Bronchial epithelial cell (primary cell): ENCODE measurements around the gene FEV. TPM values are rescaled to one million over a fixed set of nuclear protein-coding genes. Genes with fewer than 3 reads are reported as not detected.

ENCODE experiments used
- DNase-seq: peaks from one replicate; pipeline ENCODE4 v3.0.0-alpha.2; 2010; ENCODE audit warnings: low read depth
- FAIRE-seq: peaks from 2 replicates; lab custom pipeline; 2011; peaks lifted over from hg19 to GRCh38; lab: Jason Lieb, UNC
- H3K27me3 ChIP-seq: 2 replicates; pipeline ENCODE4 v1.5.1; 2011; ENCODE audit warnings: low read length; ENCODE audit not compliant: control insufficient read depth, insufficient read depth
- H3K36me3 ChIP-seq: 2 replicates; pipeline ENCODE4 v1.5.1; 2011; ENCODE audit warnings: low read length; ENCODE audit not compliant: control insufficient read depth, insufficient read depth
- H3K4me3 ChIP-seq: 2 replicates; pipeline ENCODE4 v1.5.1; 2011; ENCODE audit warnings: mild to moderate bottlenecking, low read depth, low read length, control low read depth
- total RNA-seq: library from RNA; depleted of rRNA; stranded (reverse); fragments of >200 nt; gene quantifications from 2 replicates; pipeline ENCODE4 v1.2.1, GENCODE V29; 2014
- TF ChIP-seq, protein P1 (sequence below): IDR thresholded peaks from 2 replicates; pipeline ENCODE4 v1.5.1; 2011; ENCODE audit warnings: mild to moderate bottlenecking, moderate library complexity, low read length, control low read depth, inconsistent platforms; ENCODE audit not compliant: insufficient read depth, severe bottlenecking

The FEV gene
- total RNA-seq, 1 donor from 2014 or later, result not detected

GRCh38 chr2:218981390-218981880 lies 3.5 kb downstream of the FEV start:
- TF ChIP-seq, protein P1, sequence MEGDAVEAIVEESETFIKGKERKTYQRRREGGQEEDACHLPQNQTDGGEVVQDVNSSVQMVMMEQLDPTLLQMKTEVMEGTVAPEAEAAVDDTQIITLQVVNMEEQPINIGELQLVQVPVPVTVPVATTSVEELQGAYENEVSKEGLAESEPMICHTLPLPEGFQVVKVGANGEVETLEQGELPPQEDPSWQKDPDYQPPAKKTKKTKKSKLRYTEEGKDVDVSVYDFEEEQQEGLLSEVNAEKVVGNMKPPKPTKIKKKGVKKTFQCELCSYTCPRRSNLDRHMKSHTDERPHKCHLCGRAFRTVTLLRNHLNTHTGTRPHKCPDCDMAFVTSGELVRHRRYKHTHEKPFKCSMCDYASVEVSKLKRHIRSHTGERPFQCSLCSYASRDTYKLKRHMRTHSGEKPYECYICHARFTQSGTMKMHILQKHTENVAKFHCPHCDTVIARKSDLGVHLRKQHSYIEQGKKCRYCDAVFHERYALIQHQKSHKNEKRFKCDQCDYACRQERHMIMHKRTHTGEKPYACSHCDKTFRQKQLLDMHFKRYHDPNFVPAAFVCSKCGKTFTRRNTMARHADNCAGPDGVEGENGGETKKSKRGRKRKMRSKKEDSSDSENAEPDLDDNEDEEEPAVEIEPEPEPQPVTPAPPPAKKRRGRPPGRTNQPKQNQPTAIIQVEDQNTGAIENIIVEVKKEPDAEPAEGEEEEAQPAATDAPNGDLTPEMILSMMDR, result no peak
- no peak overlapping the region for H3K4me3 ChIP-seq
- DNase-seq, result no peak
- FAIRE-seq, result no peak
- H3K27me3 ChIP-seq, result peaks cover 46% of the 10 kb centered on the region
- H3K36me3 ChIP-seq, result no peaks in the 10 kb centered on the region

GRCh38 chr2:218980735-218981389 lies 4.1 kb downstream of the FEV start:
- H3K36me3 ChIP-seq, result no peaks in the 10 kb centered on the region
- H3K27me3 ChIP-seq, result peaks cover 40% of the 10 kb centered on the region
- FAIRE-seq (no peak), DNase-seq (no peak)
- H3K4me3 ChIP-seq, result no peak overlapping the region
- TF ChIP-seq, protein P1, result no peak

DNA sequence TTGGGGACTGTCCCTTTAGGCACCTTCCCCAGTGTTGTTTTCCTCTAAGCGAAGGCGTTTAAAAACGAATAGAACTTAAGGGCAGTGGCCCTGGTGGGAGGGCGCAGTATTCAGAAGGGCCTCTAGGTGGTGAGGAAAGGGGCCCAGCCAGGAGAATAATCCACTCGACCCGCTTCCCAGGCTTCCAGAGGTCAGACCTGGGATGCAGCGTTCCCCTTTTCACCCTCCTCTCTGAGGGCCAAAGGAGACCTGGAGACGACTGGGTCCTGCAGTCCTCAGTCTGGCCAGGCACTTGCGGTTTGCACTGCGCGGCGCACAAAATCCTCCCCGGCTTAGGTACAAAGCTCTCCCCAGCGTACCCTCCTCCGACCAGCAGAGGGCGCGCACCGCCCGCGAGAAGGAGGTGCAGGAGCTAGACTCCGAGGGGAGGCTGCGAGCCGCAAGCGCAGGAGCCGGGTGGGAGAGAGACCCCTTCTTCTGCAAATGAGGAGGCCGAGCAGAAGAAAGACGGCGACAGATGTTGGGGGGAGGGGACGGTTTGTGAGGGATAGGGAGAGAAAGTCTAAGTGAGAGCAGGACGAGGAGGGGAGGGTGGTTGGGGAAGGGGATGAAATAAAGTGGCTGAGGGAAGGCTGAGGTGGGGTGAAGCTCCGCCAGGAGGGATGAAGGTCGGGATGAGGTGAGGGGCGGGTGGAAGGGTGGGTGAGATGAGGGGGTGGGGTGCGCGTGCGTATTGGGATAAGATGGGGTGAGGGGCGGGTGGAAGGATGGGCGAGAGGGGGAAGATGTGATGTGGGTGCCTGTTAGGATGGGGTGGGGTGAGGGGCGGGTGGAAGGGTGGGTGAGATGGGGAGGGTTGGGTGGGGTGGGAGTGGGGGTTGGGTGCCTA lies 4.9 kb downstream of the FEV start:
- FAIRE-seq, result no peak
- DNase-seq, result peak; percentile 62
- TF ChIP-seq, protein P1, result peak; percentile 90
- H3K27me3 ChIP-seq, result peaks cover 36% of the 10 kb centered on the region
- no peaks in the 10 kb centered on the region for H3K36me3 ChIP-seq
- no peak overlapping the region for H3K4me3 ChIP-seq

DNA sequence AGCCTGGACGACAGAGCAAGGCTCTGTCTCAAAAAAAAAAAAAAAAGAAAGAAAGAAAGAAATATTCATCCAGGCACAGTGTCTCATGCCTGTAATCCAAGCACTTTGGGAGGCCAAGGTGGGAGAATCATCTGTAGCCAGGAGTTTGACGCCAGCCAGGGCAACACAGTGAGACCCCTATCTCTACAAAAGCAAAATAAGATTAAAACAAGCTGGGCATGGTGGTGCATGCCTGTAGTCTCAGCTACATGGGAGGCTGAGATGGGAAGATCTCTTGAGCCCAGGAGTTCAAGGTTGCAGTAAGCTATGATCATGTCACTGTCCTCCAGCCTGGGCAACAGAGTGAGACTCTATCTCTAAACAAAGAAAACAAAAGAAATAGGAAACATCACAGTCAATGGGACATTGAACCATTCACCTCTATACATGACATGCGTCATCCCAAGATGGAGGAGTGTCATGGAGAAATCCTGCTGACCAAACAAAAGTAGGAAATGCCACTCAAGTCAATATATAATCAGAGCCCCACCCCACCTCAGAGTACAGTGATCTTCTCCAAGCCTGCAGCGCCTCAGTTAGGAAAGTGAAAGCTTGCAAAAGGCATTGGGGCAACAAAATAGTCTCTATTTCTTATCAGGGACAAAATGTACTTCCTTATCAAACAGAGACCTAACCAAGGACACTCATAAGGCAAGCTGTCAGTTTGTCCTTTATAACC lies 9.8 kb downstream of the FEV start:
- TF ChIP-seq, protein P1, result no peak
- peaks cover 3% of the 10 kb centered on the region for H3K27me3 ChIP-seq
- DNase-seq (no peak), FAIRE-seq (no peak)
- no peak overlapping the region for H3K4me3 ChIP-seq
- no peaks in the 10 kb centered on the region for H3K36me3 ChIP-seq

DNA sequence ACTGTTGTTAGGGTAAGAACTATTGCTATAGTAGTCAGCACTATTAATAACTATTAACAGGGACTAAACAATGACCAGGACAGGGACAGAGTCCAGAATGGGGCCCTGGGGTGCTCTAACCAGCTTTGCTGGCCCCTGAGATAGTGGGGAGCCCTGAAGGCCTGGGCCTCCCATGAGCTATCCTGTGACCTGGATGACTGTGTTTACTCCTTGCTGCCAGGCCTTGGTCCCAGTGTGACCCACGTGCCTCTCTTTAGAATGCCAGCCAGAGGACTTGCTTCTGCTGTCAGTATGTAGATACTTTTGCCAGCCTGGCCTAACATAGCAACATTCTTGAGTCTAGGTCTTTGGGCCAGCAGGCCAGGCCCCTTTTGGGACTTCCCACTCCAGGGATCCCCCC lies 14.1 kb downstream of the FEV start:
- Histone ChIP-seq H3K27me3 (peaks cover 4% of the 10 kb centered on the region), H3K36me3 (no peaks in the 10 kb centered on the region), H3K4me3 (no peak overlapping the region)
- TF ChIP-seq, protein P1, result no peak
- DNase-seq (no peak), FAIRE-seq (no peak)
